Mucosa of stomach (tissue), 1 donor: ENCODE results near the gene PRM3.

Experiments
- H3K27me3 ChIP-seq: one replicate; pipeline ENCODE4 v1.7.0; 2013; ENCODE audit warnings: mild to moderate bottlenecking, low read length; ENCODE audit not compliant: control insufficient read depth, insufficient read depth
- H3K36me3 ChIP-seq: one replicate; pipeline ENCODE4 v1.7.0; 2013; ENCODE audit warnings: low read length; ENCODE audit not compliant: control insufficient read depth, insufficient read depth
- H3K4me1 ChIP-seq: one replicate; pipeline ENCODE4 v1.7.0; 2013; ENCODE audit warnings: mild to moderate bottlenecking, low read length; ENCODE audit not compliant: control insufficient read depth, insufficient read depth
- H3K4me3 ChIP-seq: one replicate; pipeline ENCODE4 v1.7.0; 2013; ENCODE audit warnings: low read length
- H3K9ac ChIP-seq: one replicate; pipeline ENCODE4 v1.7.0; 2013; ENCODE audit warnings: mild to moderate bottlenecking, low read length, moderate library complexity
- H3K9me3 ChIP-seq: one replicate; pipeline ENCODE4 v1.7.0; 2013; ENCODE audit warnings: mild to moderate bottlenecking, low read length, moderate library complexity; ENCODE audit not compliant: control insufficient read depth
- donor health status: Pancreatic carcinoma.

Gene PRM3

GRCh38 chr16:11310997-11311561 is 37.6 kb upstream of the PRM3 start:
- Histone ChIP-seq H3K4me3 (no peak overlapping the region), H3K9me3 (no peaks in the 10 kb centered on the region), H3K36me3 (no peaks in the 10 kb centered on the region), H3K4me1 (peaks cover 6% of the 10 kb centered on the region), H3K27me3 (no peaks in the 10 kb centered on the region), H3K9ac (no peak overlapping the region)

DNA sequence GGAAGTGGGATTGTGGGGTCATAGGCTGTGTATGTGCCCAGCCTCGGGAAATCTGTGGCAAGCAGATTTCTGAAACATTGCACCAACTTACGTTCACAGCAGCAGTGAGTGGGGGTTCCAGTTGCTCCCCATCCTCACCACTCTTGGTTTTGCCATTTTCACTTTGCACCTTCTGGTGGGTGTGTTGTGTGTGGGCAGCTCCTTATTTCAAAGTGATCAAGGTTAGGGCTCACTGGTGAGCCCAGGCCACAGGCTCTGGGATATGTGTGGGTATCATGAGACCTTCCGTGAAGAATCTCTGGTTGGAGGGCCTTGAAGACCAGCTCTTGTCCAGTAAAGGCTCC is 37.2 kb upstream of the PRM3 start:
- H3K4me3 ChIP-seq, result no peak overlapping the region
- no peaks in the 10 kb centered on the region for H3K9me3 ChIP-seq
- H3K4me1 ChIP-seq, result peaks cover 6% of the 10 kb centered on the region
- no peaks in the 10 kb centered on the region for H3K27me3 ChIP-seq
- no peak overlapping the region for H3K9ac ChIP-seq
- H3K36me3 ChIP-seq, result no peaks in the 10 kb centered on the region

DNA sequence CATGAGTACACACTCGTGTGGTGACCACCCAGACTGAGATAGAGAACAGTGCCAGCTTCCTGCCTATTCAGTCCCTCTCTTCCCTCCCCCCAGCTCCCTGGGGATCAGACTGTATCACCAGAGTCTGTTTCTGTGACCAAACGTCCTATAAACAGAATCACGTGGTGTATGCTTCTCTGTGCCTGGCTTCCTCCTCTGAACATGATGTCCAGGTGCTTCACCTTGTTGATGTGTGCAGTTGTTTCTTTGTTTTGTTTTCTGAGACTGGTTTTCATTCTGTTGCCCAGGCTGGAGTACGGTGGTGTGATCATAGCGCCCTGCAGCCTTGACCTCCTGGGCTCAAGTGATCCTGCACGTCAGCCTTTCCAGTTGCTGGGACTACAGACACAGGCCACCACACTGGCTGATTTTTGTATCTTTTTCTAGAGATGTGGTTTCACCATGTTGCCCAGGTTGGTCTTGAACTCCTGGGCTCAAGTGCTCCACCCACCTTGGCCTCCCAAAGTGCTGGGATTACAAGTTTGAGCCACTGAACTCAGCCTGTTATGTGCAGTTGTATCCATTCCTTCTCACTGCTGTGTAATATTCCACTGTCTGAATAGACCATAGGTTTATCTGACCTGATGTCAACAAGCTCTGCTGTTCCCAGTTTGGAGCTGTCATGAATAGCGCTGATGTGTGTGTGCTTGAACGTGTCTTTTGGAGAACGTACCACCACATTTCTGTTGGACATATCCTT is 36.6 kb upstream of the PRM3 start:
- Histone ChIP-seq H3K9ac (no peak overlapping the region), H3K9me3 (no peaks in the 10 kb centered on the region), H3K4me3 (no peak overlapping the region), H3K27me3 (no peaks in the 10 kb centered on the region), H3K36me3 (no peaks in the 10 kb centered on the region), H3K4me1 (peaks cover 6% of the 10 kb centered on the region)

GRCh38 chr16:11308493-11309283 is 35.3 kb upstream of the PRM3 start:
- Histone ChIP-seq H3K36me3 (no peaks in the 10 kb centered on the region), H3K4me3 (no peak overlapping the region), H3K27me3 (no peaks in the 10 kb centered on the region), H3K9me3 (no peaks in the 10 kb centered on the region), H3K4me1 (peaks cover 10% of the 10 kb centered on the region), H3K9ac (no peak overlapping the region)

DNA sequence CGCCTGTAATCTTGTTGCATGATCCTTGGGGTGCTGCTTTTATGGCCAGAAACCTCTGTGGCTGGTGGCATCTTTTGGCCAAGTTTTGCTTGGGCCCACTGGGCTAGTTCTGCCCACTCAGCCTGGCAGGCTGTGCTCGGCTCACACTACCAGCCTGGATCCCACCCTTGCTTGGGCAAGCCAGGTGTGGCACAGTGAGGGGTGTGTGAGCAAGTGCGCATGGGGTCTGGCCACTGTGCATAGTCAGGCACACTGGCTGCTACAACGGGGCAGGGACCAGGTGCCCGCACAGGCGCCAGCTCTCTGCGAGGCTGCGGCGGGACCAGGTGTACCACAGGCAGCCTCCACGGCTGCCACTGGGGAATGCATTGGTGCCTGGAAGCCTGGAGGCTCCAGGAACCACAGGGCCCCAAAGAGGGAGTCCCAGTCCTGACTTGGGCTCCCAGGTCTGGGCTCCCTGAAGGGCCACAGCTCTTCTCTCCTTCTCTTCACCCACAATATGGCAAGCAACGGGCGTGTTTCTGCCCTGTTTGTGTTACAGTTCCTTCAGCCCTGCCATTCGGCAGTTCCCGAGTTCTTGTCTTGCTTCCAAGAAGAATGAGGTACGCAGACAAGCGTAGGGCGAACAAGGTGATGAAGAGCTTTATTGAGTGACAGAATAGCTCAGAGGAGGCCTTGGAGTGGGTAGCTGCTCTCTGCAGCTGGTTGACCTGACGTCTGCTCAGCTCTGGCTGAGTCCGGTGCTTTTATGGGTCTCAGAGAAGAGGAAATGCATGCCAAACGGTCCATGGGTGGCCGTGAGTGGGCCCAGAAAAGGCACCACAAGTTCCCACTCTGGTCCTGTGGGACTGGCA is 34.4 kb upstream of the PRM3 start:
- no peaks in the 10 kb centered on the region for H3K27me3 ChIP-seq

DNA sequence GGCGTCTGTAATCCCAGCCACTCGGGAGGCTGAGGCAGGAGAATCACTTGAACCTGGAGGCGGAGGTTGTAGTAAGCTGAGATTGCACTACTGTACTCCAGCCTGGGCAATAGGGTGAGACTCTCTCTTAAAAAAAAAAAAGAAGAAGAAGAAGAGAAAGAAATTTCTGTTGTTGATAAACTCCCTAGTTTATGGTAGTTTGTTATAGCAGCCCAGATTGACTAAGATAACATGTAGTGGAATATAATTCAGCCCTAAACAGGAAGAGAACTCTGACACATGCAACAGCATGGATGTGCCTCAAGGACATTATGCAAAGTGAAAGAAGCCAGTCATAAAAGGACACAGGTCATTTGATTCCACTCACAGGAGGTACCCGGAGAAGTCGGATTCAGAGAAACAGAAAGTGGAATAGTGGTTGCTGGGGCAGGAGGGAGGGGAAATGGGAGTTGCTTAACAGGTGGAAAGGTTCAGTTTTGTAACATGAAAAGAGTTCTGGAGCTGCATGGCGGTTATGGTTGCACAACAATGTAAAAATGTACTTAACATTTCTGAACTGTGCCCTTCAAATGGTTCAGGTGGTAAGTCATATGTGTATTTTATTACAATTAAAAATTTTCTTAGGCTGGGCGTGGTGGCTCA is 33.7 kb upstream of the PRM3 start:
- Histone ChIP-seq H3K9ac (no peak overlapping the region), H3K9me3 (no peaks in the 10 kb centered on the region), H3K36me3 (no peaks in the 10 kb centered on the region), H3K27me3 (no peaks in the 10 kb centered on the region), H3K4me3 (no peak overlapping the region), H3K4me1 (peaks cover 6% of the 10 kb centered on the region)

More for the DNA sequence above, 34.4 kb upstream of the PRM3 start:
- no peaks in the 10 kb centered on the region for H3K9me3 ChIP-seq
- no peaks in the 10 kb centered on the region for H3K36me3 ChIP-seq
- H3K9ac ChIP-seq, result no peak overlapping the region
- no peak overlapping the region for H3K4me3 ChIP-seq
- peaks cover 10% of the 10 kb centered on the region for H3K4me1 ChIP-seq

DNA sequence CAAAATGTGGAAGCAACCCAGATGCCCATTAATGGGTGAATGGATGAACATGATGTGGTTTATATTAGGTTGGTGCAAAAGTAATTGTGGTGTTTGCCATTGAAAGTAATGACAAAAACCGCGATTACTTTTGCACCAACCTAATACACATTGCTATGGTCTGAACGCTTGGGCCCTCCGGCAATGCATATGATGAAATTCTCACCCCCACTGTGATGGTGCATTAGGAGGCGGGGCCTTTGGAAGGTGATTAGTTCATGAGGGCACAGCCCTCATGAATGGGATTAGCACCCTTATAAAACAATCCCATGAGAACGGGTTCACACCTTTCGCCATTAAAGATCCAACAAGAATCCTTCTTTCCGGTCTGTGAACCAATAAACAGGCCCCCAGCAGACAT is 33.0 kb upstream of the PRM3 start:
- no peaks in the 10 kb centered on the region for H3K36me3 ChIP-seq
- H3K4me3 ChIP-seq, result no peak overlapping the region
- H3K4me1 ChIP-seq, result peaks cover 6% of the 10 kb centered on the region
- H3K27me3 ChIP-seq, result no peaks in the 10 kb centered on the region
- H3K9me3 ChIP-seq, result no peaks in the 10 kb centered on the region
- H3K9ac ChIP-seq, result no peak overlapping the region

DNA sequence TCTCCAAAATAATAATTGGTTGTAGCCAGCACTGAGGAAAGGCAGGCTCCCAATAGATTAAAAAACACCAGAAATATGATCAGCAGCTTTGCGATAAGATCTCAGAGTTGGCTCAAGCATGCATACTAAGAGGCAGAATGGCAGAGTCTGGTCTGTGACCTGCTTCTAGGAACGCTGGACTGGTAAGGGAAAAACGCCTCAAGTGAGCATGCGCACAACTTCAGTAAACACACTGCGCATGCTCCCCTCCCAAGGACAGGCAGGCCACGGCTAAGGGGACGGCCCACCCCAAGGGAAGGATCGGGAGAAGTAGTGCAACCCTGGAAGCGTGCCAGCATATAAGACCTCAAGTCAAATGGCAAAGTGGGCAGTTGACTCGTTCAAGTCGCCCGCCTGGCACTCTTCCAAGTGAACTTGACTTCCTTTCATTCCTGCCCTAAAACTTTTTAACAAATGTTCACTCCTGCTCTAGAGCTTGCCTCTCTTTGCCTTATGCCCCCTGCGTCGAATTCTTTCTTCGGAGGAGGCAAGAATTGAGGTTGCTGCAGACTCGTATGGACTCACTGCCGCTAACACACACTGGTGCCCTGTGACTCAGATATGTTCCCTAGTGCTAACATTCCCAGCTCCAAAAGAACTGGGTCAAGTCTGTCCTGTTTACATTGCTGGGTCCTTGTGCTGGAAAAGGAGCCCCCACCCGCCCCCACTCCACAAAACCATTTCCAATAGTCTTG is 30.1 kb upstream of the PRM3 start:
- Histone ChIP-seq H3K4me1 (peaks cover 6% of the 10 kb centered on the region), H3K9ac (no peak overlapping the region), H3K9me3 (no peaks in the 10 kb centered on the region), H3K36me3 (no peaks in the 10 kb centered on the region), H3K4me3 (no peak overlapping the region), H3K27me3 (no peaks in the 10 kb centered on the region)

GRCh38 chr16:11302977-11303376 is 29.5 kb upstream of the PRM3 start:
- Histone ChIP-seq H3K9ac (no peak overlapping the region), H3K36me3 (no peaks in the 10 kb centered on the region), H3K4me3 (no peak overlapping the region), H3K4me1 (peaks cover 6% of the 10 kb centered on the region), H3K27me3 (no peaks in the 10 kb centered on the region), H3K9me3 (no peaks in the 10 kb centered on the region)

DNA sequence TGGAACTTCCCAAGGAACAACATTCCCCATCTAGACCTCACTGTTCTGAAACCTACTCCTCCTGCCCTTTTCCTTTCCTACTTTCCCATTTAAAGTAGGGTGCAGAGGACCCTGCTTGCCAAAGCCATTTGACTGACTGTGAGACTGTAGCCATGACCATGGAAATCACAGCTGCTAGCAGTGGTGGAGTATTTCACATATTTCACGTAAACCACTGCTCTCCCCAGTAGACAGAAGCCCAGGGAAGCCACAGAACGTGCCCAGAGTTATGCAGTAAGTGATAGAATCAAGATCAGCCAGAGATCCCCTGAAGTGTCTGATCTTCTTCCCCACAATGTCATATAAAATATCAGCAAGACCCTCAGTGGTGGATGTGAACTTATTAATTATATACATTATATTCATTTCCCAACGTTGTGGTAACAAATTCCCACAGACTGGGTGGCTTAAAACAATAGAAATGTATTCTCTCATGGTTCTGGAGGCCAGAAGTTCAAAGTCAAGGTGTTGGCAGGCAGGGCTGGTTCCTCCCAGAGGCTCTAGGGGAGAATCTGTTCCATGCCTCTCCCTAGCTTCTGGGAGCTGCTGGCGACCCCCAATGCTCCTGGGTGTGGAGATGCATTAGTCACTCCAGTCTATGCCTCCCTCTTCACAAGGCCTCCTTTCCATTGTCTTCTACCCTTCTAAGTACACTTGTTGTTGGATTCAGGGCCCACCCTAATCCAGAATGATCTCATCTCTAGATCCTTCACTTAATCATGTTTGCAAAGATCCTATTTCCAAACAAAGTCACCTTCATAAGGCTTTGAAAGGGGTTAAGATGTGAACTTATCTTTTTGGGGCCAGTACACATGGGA is 28.4 kb upstream of the PRM3 start:
- Histone ChIP-seq H3K36me3 (no peaks in the 10 kb centered on the region), H3K4me3 (no peak overlapping the region), H3K9me3 (no peaks in the 10 kb centered on the region), H3K9ac (no peak overlapping the region), H3K4me1 (peaks cover 15% of the 10 kb centered on the region), H3K27me3 (no peaks in the 10 kb centered on the region)
